Erythroblast (primary cell): ENCODE measurements around the gene MFSD2A.
"Not testable (repeated sequence)": the region's sequence is repeated elsewhere in the genome, so short reads cannot be mapped to it uniquely, and the experiment has no call there.

Source experiments
- DNase-seq, 2 experiments: peaks; one replicate each; lab custom pipeline; 2025; lab: John Stamatoyannopoulos, UW
- GATA1 ChIP-seq: IDR thresholded peaks from 2 replicates; pipeline ENCODE4 v1.6.1; 2011; ENCODE audit warnings: low read depth, mild to moderate bottlenecking, control low read depth, low read length, moderate library complexity
- POLR2A ChIP-seq: IDR thresholded peaks from 2 replicates; pipeline ENCODE4 v1.6.1; 2011; ENCODE audit warnings: mild to moderate bottlenecking, low read length

The MFSD2A gene

GRCh38 chr1:39952359-39953110 lies 2.4 kb upstream of the MFSD2A start:
- TF ChIP-seq POLR2A (no peak), GATA1 (no peak)
- DNase-seq: no peak

DNA sequence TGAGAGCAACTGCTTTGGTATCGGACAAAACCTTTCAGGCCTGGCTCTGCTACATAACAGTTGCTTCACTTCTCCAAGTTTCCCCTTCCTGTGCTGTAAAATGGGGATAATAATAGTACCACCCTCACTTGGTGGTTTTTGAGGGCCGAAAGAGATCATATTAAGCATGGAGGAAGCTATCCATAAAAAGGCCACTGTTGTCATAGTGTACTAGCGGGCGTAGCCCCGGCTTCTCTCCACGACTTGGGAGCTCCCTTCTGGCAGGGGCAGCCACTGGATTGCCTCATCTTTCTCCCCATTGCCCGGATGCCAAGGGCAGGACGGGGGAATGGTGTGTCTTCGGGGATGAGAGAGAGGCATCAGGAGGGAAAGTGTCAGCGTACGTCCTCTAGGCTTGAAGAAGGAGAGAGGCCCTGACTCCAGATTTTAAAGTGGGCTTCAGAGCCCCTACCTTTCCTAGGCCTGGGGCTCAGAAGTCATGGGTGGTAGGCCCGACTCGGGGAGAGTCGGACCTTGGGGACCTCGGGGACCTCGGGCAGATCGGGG lies 548 bp upstream of the MFSD2A start:
- TF ChIP-seq POLR2A (no peak), GATA1 (no peak)
- DNase-seq: no peak

GRCh38 chr1:39955547-39956539 lies 898 bp downstream of the MFSD2A start:
- TF ChIP-seq POLR2A (no peak), GATA1 (no peak)
- DNase-seq: peak in 1 of 2 experiments; percentile 20

DNA sequence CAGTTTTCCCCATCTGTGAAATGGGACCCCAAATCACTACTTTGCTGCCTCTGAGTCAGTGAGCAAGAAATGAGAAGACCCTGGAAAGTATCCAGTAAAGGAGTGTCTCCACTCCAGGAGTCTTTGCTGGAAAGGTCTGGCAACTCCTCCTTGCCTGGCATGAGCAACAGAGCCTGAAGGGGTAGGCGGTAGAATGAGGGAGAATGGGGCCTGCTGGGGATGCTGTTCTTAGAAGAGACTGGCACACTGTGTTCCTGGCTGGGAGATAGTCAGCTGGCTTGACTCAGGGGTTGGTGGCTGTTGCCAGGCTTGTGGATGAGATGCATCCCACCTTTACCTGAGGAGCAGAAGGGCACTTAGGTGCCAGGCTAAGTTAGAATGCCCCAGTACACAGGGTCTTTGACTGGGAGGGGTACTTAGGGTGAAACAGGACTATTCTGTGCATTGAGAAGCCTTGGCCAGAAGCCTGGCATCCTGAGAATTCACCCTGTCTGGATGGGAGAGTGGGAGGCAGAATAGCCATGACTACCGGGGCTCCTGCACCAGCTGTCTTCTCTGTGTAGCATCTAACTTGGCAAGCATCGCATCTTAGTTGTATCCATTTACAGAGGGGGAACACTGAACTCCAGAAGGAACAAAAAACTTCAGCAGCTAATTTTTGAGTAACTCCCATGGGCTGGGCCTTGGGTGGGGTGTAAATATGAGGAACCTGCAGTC lies 2.5 kb downstream of the MFSD2A start:
- no peak for DNase-seq
- TF ChIP-seq GATA1: no peak
- TF ChIP-seq POLR2A: no peak

- TF ChIP-seq GATA1: no peak
- TF ChIP-seq POLR2A: no peak
These were observed 3.7 kb downstream of the MFSD2A start for GRCh38 chr1:39958403-39959200.

GRCh38 chr1:39959651-39960333 lies 4.8 kb downstream of the MFSD2A start:
- TF ChIP-seq POLR2A (no peak), GATA1 (no peak)
- DNase-seq: no peak

More at GRCh38 chr1:39958403-39959200, 3.7 kb downstream of the MFSD2A start:
- no peak for DNase-seq

- TF ChIP-seq POLR2A (peak; percentile 74), GATA1 (no peak)
- peak; percentile 64 to 74 for DNase-seq
These were observed 5.5 kb downstream of the MFSD2A start for GRCh38 chr1:39960431-39960958.

- TF ChIP-seq POLR2A (no peak), GATA1 (no peak)
- DNase-seq: no peak
These were observed 7.5 kb downstream of the MFSD2A start for GRCh38 chr1:39962450-39962825.

GRCh38 chr1:39962964-39963363 lies 8.0 kb downstream of the MFSD2A start:
- not testable (repeated sequence) for DNase-seq

DNA sequence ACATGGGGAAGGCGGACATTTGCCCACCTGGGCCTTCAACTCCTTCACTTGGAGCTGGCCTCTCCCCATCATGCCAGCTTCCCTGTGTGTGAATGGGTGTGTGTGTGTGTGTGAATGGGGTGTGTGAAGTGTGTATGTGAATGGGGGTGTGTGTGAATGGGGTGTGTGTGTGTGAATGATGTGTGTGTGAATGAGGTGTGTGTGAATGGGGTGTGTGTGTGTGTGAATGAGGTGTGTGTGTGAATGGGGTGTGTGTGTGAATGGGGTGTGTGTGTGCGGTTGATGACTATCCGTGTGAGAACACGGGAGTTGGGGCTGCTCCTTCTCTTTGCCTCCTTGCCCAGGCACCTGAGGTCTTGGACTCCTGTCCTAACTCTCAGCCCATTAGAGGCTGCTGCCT lies 9.6 kb downstream of the MFSD2A start:
- TF ChIP-seq POLR2A (no peak), GATA1 (no peak)
- no peak for DNase-seq

- no peak for TF ChIP-seq GATA1
- TF ChIP-seq POLR2A: no peak
- DNase-seq: no peak
These were observed 10.1 kb downstream of the MFSD2A start for GRCh38 chr1:39965044-39965443.

- no peak for DNase-seq
- TF ChIP-seq POLR2A (no peak), GATA1 (no peak)
These were observed 14.1 kb downstream of the MFSD2A start for GRCh38 chr1:39969048-39969447.
